Gastrocnemius medialis (tissue), 4 donors: ENCODE results near the gene SERINC5. TPM values are rescaled to one million over a fixed set of nuclear protein-coding genes. Genes with fewer than 3 reads are reported as not detected.

Source experiments
- ATAC-seq, 2 donors: fragments of 150-250 bp; one replicate each; pipeline ENCODE4 v1.9.1; 2016
- DNase-seq, 2 donors: peaks; one replicate each; pipeline ENCODE4 v3.0.0-alpha.2; 2019
- H3K27ac ChIP-seq, 4 donors: fragments of 200-600 bp; sonication (generic); 1 replicate in 1 of 4; 2 replicates in 3 of 4; pipeline ENCODE4 v1.5.1; 2016 to 2018; ENCODE audit warnings: mild to moderate bottlenecking in 2 of 4, moderate library complexity in 1 of 4
- H3K27me3 ChIP-seq, 3 donors: fragments of 200-600 bp; sonication (generic) in 2 of 3; 1 replicate in 1 of 3; 2 replicates in 2 of 3; pipeline versions ENCODE4 v1.5.1 to v1.6.0; 2016 to 2019; ENCODE audit warnings: mild to moderate bottlenecking in 1 of 3, moderate library complexity in 1 of 3
- H3K36me3 ChIP-seq, 2 donors: fragments of 200-600 bp; sonication (generic) in 1 of 2; one replicate each; pipeline ENCODE4 v1.5.1; 2017 to 2018
- H3K4me1 ChIP-seq, 2 donors: fragments of 200-600 bp; sonication (generic) in 1 of 2; one replicate each; pipeline ENCODE4 v1.5.1; 2016 to 2017; ENCODE audit warnings: mild to moderate bottlenecking in 2 of 2
- H3K4me3 ChIP-seq, 4 donors: fragments of 200-600 bp; sonication (generic) in 3 of 4; 1 replicate in 1 of 4; 2 replicates in 3 of 4; pipeline ENCODE4 v1.5.1; 2016 to 2019; ENCODE audit warnings: mild to moderate bottlenecking in 2 of 4
- H3K9me3 ChIP-seq, 3 donors: fragments of 200-600 bp; sonication (generic) in 2 of 3; 1 replicate in 1 of 3; 2 replicates in 2 of 3; pipeline ENCODE4 v1.5.1; 2016 to 2019
- CTCF ChIP-seq, 5 experiments: fragments of 450-650 bp in 3 of 5; fragments of 200-600 bp in 2 of 5; sonication (generic) in 2 of 5; IDR thresholded peaks in 4 of 5; conservative IDR thresholded peaks in 1 of 5; 1 replicate in 4 of 5; 2 replicates in 1 of 5; pipeline ENCODE4 v1.5.1; 2016 to 2019; ENCODE audit warnings: antibody characterized with exemption in 5 of 5, mild to moderate bottlenecking in 3 of 5, moderate library complexity in 3 of 5
- POLR2A ChIP-seq, 2 donors: fragments of 450-650 bp; IDR thresholded peaks; one replicate each; pipeline ENCODE4 v1.6.1; 2017; ENCODE audit warnings: antibody characterized with exemption in 2 of 2, mild to moderate bottlenecking in 2 of 2, moderate library complexity in 2 of 2
- in situ Hi-C, 4 donors: fragments of 200-750 bp; cut with MboI; loops; one replicate each; pipeline versions ENCODE4 v1.15.0 to v1.8.0; 2017; ENCODE audit warnings: low sequenced_read_pairs in 4 of 4
- intact Hi-C: fragments of 100-400 bp; cut with DNase I; formaldehyde crosslinking; loops from one replicate; pipeline ENCODE4 v1.15.1; 2023; ENCODE audit warnings: low total_unique reads
- total RNA-seq, 4 donors: library from RNA; depleted of rRNA; stranded (reverse); fragments of >200 nt; gene quantifications; one replicate each; pipeline versions ENCODE4 v1.1.0 to v1.2.3, GENCODE V29; 2016

The SERINC5 gene
- total RNA-seq, 4 donors from 2014 or later = 1.4 to 5.3 (median 3.0) TPM

- H3K36me3 ChIP-seq = no peaks in the 10 kb centered on the region
- TF ChIP-seq POLR2A (IDR thresholded peaks at IDR 0.05) = no peak
- no peak for TF ChIP-seq CTCF (IDR thresholded peaks at IDR 0.05 in 4 of 5, conservative IDR thresholded peaks at IDR 0.05 in 1 of 5)
- in situ Hi-C loops = no loop called here
- H3K27me3 ChIP-seq = no peaks in the 10 kb centered on the region
- H3K4me3 ChIP-seq = no peak overlapping the region
- no peak for DNase-seq
- no peak for ATAC-seq
- peak overlapping the region in 1 of 4 donors; percentile 18 for H3K27ac ChIP-seq
- intact Hi-C loops = no loop called here
- no peaks in the 10 kb centered on the region for H3K4me1 ChIP-seq
- H3K9me3 ChIP-seq = no peaks in the 10 kb centered on the region
Measured at GRCh38 chr5:80068246-80068636, 187.6 kb downstream of the SERINC5 start.

GRCh38 chr5:80067531-80068245, 188.2 kb downstream of the SERINC5 start:
- Histone ChIP-seq H3K4me3 (no peak overlapping the region), H3K4me1 (no peaks in the 10 kb centered on the region), H3K27ac (no peak overlapping the region), H3K27me3 (no peaks in the 10 kb centered on the region), H3K36me3 (no peaks in the 10 kb centered on the region), H3K9me3 (no peaks in the 10 kb centered on the region)
- in situ Hi-C loops = no loop called here
- intact Hi-C loops = no loop called here
- ATAC-seq = no peak
- DNase-seq = no peak
- TF ChIP-seq POLR2A (IDR thresholded peaks at IDR 0.05) (no peak), CTCF (IDR thresholded peaks at IDR 0.05 in 4 of 5, conservative IDR thresholded peaks at IDR 0.05 in 1 of 5) (no peak)

GRCh38 chr5:80067016-80067415, 188.8 kb downstream of the SERINC5 start:
- ATAC-seq (no peak), DNase-seq (no peak)
- intact Hi-C loops = no loop called here
- H3K4me1 ChIP-seq = no peaks in the 10 kb centered on the region
- H3K36me3 ChIP-seq = no peaks in the 10 kb centered on the region
- H3K27ac ChIP-seq = no peak overlapping the region
- no peaks in the 10 kb centered on the region for H3K27me3 ChIP-seq
- in situ Hi-C loops = no loop called here
- H3K4me3 ChIP-seq = no peak overlapping the region
- TF ChIP-seq POLR2A (IDR thresholded peaks at IDR 0.05) (no peak), CTCF (IDR thresholded peaks at IDR 0.05 in 4 of 5, conservative IDR thresholded peaks at IDR 0.05 in 1 of 5) (no peak)
- no peaks in the 10 kb centered on the region for H3K9me3 ChIP-seq

- no peak for ATAC-seq
- Histone ChIP-seq H3K27ac (no peak overlapping the region), H3K9me3 (no peaks in the 10 kb centered on the region), H3K4me3 (no peak overlapping the region), H3K4me1 (no peaks in the 10 kb centered on the region), H3K36me3 (no peaks in the 10 kb centered on the region), H3K27me3 (no peaks in the 10 kb centered on the region)
- intact Hi-C loops (no loop called here), in situ Hi-C loops (no loop called here)
- no peak for TF ChIP-seq CTCF (IDR thresholded peaks at IDR 0.05 in 4 of 5, conservative IDR thresholded peaks at IDR 0.05 in 1 of 5)
- no peak for TF ChIP-seq POLR2A (IDR thresholded peaks at IDR 0.05)
- no peak for DNase-seq
Measured at GRCh38 chr5:80064124-80064523, 191.7 kb downstream of the SERINC5 start.

Other genes starting within 250 kb of the SERINC5 start
- gene THBS4, start 220.7 kb downstream of the SERINC5 start, total RNA-seq = 100 to 1,000 TPM in 1 of 4 donors, 10 to 100 TPM in 3; 23.3 to 336 (median 38.4) TPM
- not detected for gene SPZ1, start 64.0 kb upstream of the SERINC5 start, total RNA-seq
- 10 to 100 TPM in 3 of 4 donors, 1 to 10 TPM in 1; 9.7 to 19.1 (median 12.4) TPM for gene ZFYVE16, start 152.0 kb upstream of the SERINC5 start, total RNA-seq
- gene FAM151B, start 232.1 kb upstream of the SERINC5 start, total RNA-seq = 1 to 10 TPM in 2 of 4 donors, under 1 TPM in 2; 0.18 to 1.6 (median 1.1) TPM